Measurements from ENCODE around the gene FGFRL1. TPM values are rescaled to one million over a fixed set of nuclear protein-coding genes. Genes with fewer than 3 reads are reported as not detected.
A peak's percentile ranks its signal among the peaks of the same experiment; 100 is the strongest.

Gene FGFRL1
- total and polyA plus RNA-seq, 2 of the 13 experiments (the other 11 are each of a cell fraction or from before 2014, with no cell fraction given): 19.1 to 30.6 TPM

DNA sequence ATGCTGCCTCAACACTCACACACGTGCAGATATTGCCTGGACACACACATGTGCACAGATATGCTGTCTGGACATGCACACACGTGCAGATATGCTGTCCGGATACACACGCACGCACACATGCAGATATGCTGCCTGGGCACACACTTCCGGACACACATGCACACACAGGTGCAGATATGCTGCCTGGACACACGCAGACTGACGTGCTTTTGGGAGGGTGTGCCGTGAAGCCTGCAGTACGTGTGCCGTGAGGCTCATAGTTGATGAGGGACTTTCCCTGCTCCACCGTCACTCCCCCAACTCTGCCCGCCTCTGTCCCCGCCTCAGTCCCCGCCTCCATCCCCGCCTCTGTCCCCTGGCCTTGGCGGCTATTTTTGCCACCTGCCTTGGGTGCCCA, 14.7 kb downstream of the FGFRL1 start (continued):
- TF ChIP-seq, protein P1, sequence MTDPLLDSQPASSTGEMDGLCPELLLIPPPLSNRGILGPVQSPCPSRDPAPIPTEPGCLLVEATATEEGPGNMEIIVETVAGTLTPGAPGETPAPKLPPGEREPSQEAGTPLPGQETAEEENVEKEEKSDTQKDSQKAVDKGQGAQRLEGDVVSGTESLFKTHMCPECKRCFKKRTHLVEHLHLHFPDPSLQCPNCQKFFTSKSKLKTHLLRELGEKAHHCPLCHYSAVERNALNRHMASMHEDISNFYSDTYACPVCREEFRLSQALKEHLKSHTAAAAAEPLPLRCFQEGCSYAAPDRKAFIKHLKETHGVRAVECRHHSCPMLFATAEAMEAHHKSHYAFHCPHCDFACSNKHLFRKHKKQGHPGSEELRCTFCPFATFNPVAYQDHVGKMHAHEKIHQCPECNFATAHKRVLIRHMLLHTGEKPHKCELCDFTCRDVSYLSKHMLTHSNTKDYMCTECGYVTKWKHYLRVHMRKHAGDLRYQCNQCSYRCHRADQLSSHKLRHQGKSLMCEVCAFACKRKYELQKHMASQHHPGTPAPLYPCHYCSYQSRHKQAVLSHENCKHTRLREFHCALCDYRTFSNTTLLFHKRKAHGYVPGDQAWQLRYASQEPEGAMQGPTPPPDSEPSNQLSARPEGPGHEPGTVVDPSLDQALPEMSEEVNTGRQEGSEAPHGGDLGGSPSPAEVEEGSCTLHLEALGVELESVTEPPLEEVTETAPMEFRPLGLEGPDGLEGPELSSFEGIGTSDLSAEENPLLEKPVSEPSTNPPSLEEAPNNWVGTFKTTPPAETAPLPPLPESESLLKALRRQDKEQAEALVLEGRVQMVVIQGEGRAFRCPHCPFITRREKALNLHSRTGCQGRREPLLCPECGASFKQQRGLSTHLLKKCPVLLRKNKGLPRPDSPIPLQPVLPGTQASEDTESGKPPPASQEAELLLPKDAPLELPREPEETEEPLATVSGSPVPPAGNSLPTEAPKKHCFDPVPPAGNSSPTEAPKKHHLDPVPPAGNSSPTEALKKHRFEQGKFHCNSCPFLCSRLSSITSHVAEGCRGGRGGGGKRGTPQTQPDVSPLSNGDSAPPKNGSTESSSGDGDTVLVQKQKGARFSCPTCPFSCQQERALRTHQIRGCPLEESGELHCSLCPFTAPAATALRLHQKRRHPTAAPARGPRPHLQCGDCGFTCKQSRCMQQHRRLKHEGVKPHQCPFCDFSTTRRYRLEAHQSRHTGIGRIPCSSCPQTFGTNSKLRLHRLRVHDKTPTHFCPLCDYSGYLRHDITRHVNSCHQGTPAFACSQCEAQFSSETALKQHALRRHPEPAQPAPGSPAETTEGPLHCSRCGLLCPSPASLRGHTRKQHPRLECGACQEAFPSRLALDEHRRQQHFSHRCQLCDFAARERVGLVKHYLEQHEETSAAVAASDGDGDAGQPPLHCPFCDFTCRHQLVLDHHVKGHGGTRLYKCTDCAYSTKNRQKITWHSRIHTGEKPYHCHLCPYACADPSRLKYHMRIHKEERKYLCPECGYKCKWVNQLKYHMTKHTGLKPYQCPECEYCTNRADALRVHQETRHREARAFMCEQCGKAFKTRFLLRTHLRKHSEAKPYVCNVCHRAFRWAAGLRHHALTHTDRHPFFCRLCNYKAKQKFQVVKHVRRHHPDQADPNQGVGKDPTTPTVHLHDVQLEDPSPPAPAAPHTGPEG (CRISPR knock-in tag; IDR thresholded peaks at IDR 0.05): no peak
- no peak for TF ChIP-seq POGK (CRISPR knock-in tag; conservative IDR thresholded peaks at IDR 0.05)
- TF ChIP-seq, protein P2, sequence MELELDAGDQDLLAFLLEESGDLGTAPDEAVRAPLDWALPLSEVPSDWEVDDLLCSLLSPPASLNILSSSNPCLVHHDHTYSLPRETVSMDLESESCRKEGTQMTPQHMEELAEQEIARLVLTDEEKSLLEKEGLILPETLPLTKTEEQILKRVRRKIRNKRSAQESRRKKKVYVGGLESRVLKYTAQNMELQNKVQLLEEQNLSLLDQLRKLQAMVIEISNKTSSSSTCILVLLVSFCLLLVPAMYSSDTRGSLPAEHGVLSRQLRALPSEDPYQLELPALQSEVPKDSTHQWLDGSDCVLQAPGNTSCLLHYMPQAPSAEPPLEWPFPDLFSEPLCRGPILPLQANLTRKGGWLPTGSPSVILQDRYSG (CRISPR knock-in tag; IDR thresholded peaks at IDR 0.05): no peak
- TF ChIP-seq ZNF589 (CRISPR knock-in tag; conservative IDR thresholded peaks at IDR 0.05): 0 out of 2 replicates have a peak, but pooled peaks have one; percentile 46
- no peak for TF ChIP-seq PHF21A (CRISPR knock-in tag; IDR thresholded peaks at IDR 0.05)
- no peak for TF ChIP-seq ZBTB3 (CRISPR knock-in tag; IDR thresholded peaks at IDR 0.05; ENCODE audit: borderline replicate concordance, low read depth)
- TF ChIP-seq HOXA7 (CRISPR knock-in tag; IDR thresholded peaks at IDR 0.05): no peak
- TF ChIP-seq ARNT (IDR thresholded peaks at IDR 0.05): no peak
- TF ChIP-seq PHF5A (CRISPR knock-in tag; IDR thresholded peaks at IDR 0.05; ENCODE audit: low read depth, unreplicated experiment): no peak
- TF ChIP-seq ZBTB37 (CRISPR knock-in tag; IDR thresholded peaks at IDR 0.05): no peak
- TF ChIP-seq ZNF510 (CRISPR knock-in tag; IDR thresholded peaks at IDR 0.05; ENCODE audit: low read depth): no peak

Data from HepG2 (cell line).